ENCODE results near the gene NFATC1.

NFATC1 gene

DNA sequence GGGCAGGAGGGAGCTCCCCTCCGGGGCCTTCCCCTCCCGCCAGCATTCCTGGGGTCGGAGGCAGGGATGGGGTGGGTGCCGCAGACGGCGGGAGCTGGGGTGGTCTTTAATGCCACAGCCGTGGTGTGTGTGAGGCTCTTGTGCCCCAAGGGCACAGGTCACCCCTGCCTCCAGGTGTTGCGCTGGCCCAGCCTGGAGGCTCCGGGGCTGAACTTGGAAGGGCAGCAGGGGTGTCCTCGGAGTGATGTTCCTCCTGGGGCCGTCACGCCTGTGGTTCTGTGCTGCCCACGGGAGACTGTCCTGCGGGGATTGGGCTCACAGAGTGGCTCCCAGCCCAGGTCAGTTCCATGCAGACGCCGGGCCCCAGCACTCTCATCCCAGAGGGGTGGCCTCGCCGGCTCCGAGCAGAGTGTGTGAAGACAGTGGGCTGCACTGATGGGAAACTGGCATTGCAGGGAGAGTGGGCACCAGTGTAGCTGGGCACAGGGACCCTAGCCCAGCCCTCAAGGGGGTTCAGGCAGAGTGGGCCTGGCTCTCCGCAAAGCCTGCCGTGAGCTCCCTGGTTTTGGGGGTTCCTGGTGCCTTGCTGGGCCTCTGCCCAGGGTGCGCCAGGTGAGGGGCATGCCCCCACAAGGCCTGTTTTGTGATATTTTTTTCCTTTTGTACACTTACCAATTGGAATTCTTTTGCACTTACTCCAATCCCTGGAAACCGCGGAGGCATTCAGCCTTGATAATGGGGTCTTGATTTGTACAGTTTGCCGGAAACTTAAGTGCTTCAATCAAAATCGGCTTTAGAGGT lies 56.7 kb downstream of the NFATC1 start:
- TF ChIP-seq, protein P1, sequence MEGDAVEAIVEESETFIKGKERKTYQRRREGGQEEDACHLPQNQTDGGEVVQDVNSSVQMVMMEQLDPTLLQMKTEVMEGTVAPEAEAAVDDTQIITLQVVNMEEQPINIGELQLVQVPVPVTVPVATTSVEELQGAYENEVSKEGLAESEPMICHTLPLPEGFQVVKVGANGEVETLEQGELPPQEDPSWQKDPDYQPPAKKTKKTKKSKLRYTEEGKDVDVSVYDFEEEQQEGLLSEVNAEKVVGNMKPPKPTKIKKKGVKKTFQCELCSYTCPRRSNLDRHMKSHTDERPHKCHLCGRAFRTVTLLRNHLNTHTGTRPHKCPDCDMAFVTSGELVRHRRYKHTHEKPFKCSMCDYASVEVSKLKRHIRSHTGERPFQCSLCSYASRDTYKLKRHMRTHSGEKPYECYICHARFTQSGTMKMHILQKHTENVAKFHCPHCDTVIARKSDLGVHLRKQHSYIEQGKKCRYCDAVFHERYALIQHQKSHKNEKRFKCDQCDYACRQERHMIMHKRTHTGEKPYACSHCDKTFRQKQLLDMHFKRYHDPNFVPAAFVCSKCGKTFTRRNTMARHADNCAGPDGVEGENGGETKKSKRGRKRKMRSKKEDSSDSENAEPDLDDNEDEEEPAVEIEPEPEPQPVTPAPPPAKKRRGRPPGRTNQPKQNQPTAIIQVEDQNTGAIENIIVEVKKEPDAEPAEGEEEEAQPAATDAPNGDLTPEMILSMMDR (IDR thresholded peaks at IDR 0.05; ENCODE audit: borderline replicate concordance, control extremely low read depth, extremely low read depth, insufficient read depth, missing control alignments), result no peak
- no peak for DNase-seq (ENCODE audit: low spot score)
- in situ Hi-C loops (cut with MboI; ENCODE audit: low sequenced_read_pairs, unreplicated experiment), result no loop called here

DNA sequence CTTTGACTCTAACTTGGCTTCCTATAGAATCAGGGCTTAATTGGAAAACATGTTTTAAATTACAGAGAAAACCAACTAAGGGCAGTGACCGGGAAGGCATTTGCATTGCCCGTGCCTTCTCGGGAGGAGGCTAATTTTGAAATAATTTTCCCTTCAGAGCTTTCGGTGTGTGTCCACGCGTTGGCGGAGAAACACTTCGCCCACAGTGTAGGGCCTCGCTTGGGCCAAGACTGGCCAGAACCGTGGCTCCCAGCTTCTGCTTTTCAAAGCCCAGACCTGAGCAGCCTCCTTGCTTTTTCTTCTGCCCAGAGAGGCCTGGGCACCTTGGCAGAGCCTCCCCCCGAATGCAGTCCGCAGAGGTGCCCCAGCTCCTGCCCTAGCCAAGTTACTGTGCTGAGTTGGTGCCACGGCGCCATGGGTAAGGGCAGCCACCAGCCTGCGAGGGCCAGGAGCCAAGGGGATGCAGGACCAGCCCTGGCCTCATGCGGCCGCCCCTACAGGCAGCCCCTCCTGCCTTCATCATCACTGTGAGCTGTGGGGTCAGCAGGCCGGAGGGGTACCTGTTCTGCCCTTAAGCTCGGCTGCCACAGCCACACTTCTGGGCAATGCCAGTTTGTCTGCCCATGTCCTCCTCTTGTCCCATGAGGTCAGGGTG lies 57.4 kb downstream of the NFATC1 start:
- DNase-seq (ENCODE audit: low spot score), result no peak
- TF ChIP-seq, protein P1 (IDR thresholded peaks at IDR 0.05; ENCODE audit: borderline replicate concordance, control extremely low read depth, extremely low read depth, insufficient read depth, missing control alignments), result no peak
- in situ Hi-C loops (cut with MboI; ENCODE audit: low sequenced_read_pairs, unreplicated experiment), result no loop called here

DNA sequence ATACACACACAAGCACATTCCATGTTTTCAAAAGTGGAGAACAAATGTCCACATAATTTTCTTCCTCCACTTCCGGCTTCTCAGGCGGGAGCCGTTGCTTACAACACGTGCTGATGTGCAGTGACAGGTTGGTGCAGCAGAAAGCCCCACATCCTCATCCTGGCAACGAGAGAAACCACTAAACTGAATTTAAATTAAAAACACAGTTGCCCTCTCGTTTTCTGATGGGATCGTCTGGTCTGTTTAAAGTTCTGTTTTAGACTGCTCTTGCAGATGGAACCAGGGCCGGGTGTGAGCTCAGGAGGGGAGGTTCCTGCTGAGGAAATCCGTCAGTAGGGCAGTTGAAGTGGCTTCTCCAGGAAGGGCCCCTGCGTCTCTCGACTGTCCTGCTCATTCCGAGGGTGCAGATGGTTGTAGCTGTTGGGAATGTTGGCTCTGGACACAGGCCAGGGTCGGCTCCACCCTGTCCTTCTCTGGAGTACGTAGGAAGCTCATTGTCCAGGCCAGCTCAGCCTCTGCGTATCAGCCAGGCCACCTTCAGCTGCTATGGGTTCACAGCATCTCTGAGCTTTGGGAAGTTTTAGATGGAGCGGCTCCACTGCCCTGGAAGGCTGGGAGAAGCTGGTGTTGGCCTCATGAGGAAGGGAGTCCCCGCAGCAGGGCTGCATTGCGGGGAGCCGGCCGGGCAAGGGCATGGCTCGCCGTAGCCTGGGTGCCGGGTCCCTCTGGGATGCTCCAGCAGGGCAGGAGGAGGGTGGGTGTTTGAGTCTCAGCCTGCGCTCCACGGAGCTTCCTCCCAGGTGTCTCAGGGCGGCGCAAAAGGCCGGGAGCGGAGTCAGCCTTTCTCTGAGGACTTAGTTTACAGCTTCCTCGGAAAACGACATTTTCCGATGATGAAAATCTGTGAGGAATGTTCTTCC lies 58.3 kb downstream of the NFATC1 start:
- in situ Hi-C loops (cut with MboI; ENCODE audit: low sequenced_read_pairs, unreplicated experiment), result no loop called here
- TF ChIP-seq, protein P1 (IDR thresholded peaks at IDR 0.05; ENCODE audit: borderline replicate concordance, control extremely low read depth, extremely low read depth, insufficient read depth, missing control alignments), result no peak
- DNase-seq (ENCODE audit: low spot score), result no peak

DNA sequence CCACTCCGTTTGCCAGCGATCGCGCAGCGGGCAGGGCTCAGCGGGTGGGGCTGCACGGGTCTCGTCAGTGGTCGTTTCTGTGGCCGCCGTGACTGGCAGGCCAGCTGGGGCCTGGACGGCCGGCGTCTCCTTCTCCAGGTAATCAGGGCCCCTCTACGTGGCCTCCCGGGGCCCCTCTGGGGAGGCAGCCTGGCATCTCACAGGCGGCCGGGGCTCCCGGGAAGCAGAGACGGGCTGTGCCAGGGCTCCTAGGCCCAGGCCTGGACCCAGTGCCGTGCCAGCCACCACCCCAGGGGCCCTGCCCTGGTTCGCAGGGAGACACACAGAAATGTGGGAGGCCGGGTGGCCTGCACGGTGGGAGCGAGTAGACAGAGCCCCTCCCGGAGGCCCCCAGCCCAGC lies 59.5 kb downstream of the NFATC1 start:
- DNase-seq (ENCODE audit: low spot score), result no peak
- TF ChIP-seq, protein P1 (IDR thresholded peaks at IDR 0.05; ENCODE audit: borderline replicate concordance, control extremely low read depth, extremely low read depth, insufficient read depth, missing control alignments), result no peak
- in situ Hi-C loops (cut with MboI; ENCODE audit: low sequenced_read_pairs, unreplicated experiment), result no loop called here

DNA sequence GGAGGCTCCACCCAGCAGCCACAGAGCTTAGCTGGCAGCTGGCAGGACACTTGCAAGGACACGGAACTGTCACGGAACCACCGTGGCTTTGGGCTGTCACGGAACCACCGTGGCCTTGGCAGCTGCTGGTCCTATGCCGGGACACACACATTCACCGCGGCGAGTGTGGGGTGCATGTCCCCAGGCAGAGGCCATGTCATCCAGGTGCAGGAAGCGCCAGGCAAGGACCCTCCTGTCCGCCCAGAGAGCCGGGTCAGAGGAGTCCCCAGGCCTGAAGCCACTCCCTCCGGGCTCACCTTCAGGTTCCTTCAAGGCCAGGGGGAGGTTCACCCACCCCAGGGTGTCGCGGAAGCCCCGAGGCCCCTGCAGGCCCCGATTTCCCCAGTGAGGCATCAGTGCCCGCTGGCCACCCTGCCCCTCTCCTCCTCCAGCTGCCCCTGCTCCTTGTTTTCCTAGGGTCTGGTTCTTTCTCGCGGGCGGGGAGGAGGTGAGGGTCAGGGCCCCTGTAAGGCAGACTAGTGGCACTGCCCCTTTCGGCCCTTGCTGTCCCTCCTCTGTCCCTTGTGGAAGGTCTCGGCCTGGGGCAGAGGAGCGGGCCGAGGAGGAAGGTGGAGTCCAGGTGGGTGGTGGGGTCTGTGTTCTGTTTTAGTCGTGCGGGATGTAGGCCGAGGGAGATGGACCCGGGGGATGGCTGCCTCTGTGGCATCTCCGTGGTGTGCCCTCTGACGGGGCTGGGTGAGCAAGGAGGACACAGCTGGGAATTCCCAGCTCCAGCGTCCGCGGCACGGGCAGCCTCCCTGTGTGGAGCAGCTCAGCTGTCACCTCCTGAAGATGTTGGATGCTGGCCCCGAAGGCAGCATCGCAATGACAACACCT lies 60.6 kb downstream of the NFATC1 start:
- TF ChIP-seq, protein P1 (IDR thresholded peaks at IDR 0.05; ENCODE audit: borderline replicate concordance, control extremely low read depth, extremely low read depth, insufficient read depth, missing control alignments), result no peak
- in situ Hi-C loops (cut with MboI; ENCODE audit: low sequenced_read_pairs, unreplicated experiment), result no loop called here
- no peak for DNase-seq (ENCODE audit: low spot score)

All from GM13976 (cell line).